OCI-LY7 (cell line): ENCODE data around the gene GP1BB.

Source experiments
- CTCF ChIP-seq: fragments of 200-600 bp; sonication (generic); conservative IDR thresholded peaks from 2 replicates; pipeline ENCODE4 v1.5.1; 2014; ENCODE audit warnings: mild to moderate bottlenecking, antibody characterized with exemption, low read length, moderate library complexity, mixed read lengths
- EZH2phosphoT487 ChIP-seq: fragments of 200-600 bp; sonication (generic); IDR thresholded peaks from 2 replicates; pipeline ENCODE4 v1.6.1; 2018; ENCODE audit warnings: low read depth, borderline replicate concordance, mild to moderate bottlenecking, mixed run types, antibody characterized with exemption, low read length, moderate library complexity, mixed read lengths

- TF ChIP-seq CTCF (no peak), EZH2phosphoT487 (no peak)
Observed at GRCh38 chr22:19758896-19759426, 35.6 kb downstream of the GP1BB start.
